T-helper 1 cell treated with Interleukin-12 subunit alpha and Interleukin-12 subunit beta and Interleukin-4 antibody, amounts not matched to agents 30 ng/mL and 1 ng/mL, for 36 hours (primary cell): Measurements from ENCODE around the gene MRPL10. TPM values are rescaled to one million over a fixed set of nuclear protein-coding genes. Genes with fewer than 3 reads are reported as not detected.

Experiments
- intact Hi-C: fragments of 100-400 bp; cut with micrococcal nuclease; formaldehyde crosslinking; loops from one replicate; pipeline ENCODE4 v1.15.1; 2024
- total RNA-seq: library from RNA; stranded (reverse); gene quantifications from 2 replicates; pipeline ENCODE4 v1.2.3, GENCODE V29; 2022

Gene MRPL10
- total RNA-seq = 40.5 and 45.0 TPM in 2 replicates

GRCh38 chr17:47831003-47831933 is at the start of gene MRPL10, which contains the start of gene LRRC46:
Gene MRPL10 (minus strand): TSS chr17:47831541. CDS start chr17:47831511, 30 bp downstream.
Gene LRRC46 (plus strand): TSS chr17:47831670. CDS start chr17:47831990, 320 bp downstream.
- intact Hi-C loops = loop anchor here (1.0 to 5.0 kb wide), 9 partner anchors 10 to 1361 kb away; partner anchors contain the start of genes CDK5RAP3, KPNB1, NFE2L1 and OSBPL7

GRCh38 chr17:47879776-47880454 is 48.6 kb upstream of the MRPL10 start:
- intact Hi-C loops = no loop called here

GRCh38 chr17:47879028-47879585 is 47.8 kb upstream of the MRPL10 start:
- intact Hi-C loops = no loop called here

- intact Hi-C loops = no loop called here
These were observed 47.1 kb upstream of the MRPL10 start for GRCh38 chr17:47878203-47879027.

- intact Hi-C loops = no loop called here
These were observed 46.2 kb upstream of the MRPL10 start for GRCh38 chr17:47877368-47878034.

GRCh38 chr17:47875011-47875985 is 44.0 kb upstream of the MRPL10 start:
- intact Hi-C loops = no loop called here

- intact Hi-C loops = no loop called here
These were observed 42.1 kb upstream of the MRPL10 start for GRCh38 chr17:47873200-47874090.

- intact Hi-C loops = no loop called here
These were observed 41.4 kb upstream of the MRPL10 start for GRCh38 chr17:47872651-47873161.

- intact Hi-C loops = no loop called here
These were observed 40.8 kb upstream of the MRPL10 start for GRCh38 chr17:47872019-47872650.

- intact Hi-C loops = no loop called here
These were observed 39.7 kb upstream of the MRPL10 start for GRCh38 chr17:47871048-47871447.

- intact Hi-C loops = no loop called here
These were observed 38.7 kb upstream of the MRPL10 start for GRCh38 chr17:47870056-47870455.

- intact Hi-C loops = no loop called here
These were observed 37.8 kb upstream of the MRPL10 start for GRCh38 chr17:47869114-47869513.

- intact Hi-C loops = no loop called here
These were observed 36.6 kb upstream of the MRPL10 start for GRCh38 chr17:47867813-47868533.

GRCh38 chr17:47866941-47867340 is 35.6 kb upstream of the MRPL10 start:
- intact Hi-C loops = no loop called here

GRCh38 chr17:47864791-47865216 is 33.5 kb upstream of the MRPL10 start:
- intact Hi-C loops = no loop called here

- intact Hi-C loops = no loop called here
These were observed 31.5 kb upstream of the MRPL10 start for GRCh38 chr17:47862621-47863440.
